Stomach smooth muscle (tissue), 2 donors: ENCODE data around the gene SLC30A9.

Source experiments
- H3K27ac ChIP-seq: one replicate; pipeline ENCODE4 v1.7.0; 2013; ENCODE audit warnings: mild to moderate bottlenecking, low read length, inconsistent platforms
- H3K27me3 ChIP-seq, 2 donors: one replicate each; pipeline ENCODE4 v1.7.0; 2013; ENCODE audit warnings: low read length in 2 of 2; ENCODE audit not compliant: insufficient read depth in 2 of 2, control insufficient read depth in 1 of 2
- H3K36me3 ChIP-seq, 2 donors: one replicate each; pipeline ENCODE4 v1.7.0; 2013; ENCODE audit warnings: low read length in 2 of 2; ENCODE audit not compliant: control insufficient read depth in 2 of 2, insufficient read depth in 2 of 2
- H3K4me1 ChIP-seq: one replicate; pipeline ENCODE4 v1.7.0; 2013; ENCODE audit warnings: low read length; ENCODE audit not compliant: control insufficient read depth, insufficient read depth
- H3K4me3 ChIP-seq, 2 donors: one replicate each; pipeline ENCODE4 v1.7.0; 2013; ENCODE audit warnings: low read length in 2 of 2
- H3K9ac ChIP-seq, 2 donors: one replicate each; pipeline ENCODE4 v1.7.0; 2013; ENCODE audit warnings: low read length in 2 of 2, mild to moderate bottlenecking in 1 of 2
- H3K9me3 ChIP-seq, 2 donors: one replicate each; pipeline ENCODE4 v1.7.0; 2013; ENCODE audit warnings: low read length in 2 of 2; ENCODE audit not compliant: control insufficient read depth in 2 of 2
- donor health status: healthy.
- donor health status: Pancreatic carcinoma.

SLC30A9 gene

GRCh38 chr4:42078184-42078801 is 88.0 kb downstream of the SLC30A9 start:
- peaks cover 16 to 18% of the 10 kb centered on the region in 2 donors for H3K36me3 ChIP-seq
- H3K4me3 ChIP-seq, result no peak overlapping the region
- no peaks in the 10 kb centered on the region for H3K27me3 ChIP-seq
- no peaks in the 10 kb centered on the region for H3K9me3 ChIP-seq
- no peak overlapping the region for H3K9ac ChIP-seq
- H3K4me1 ChIP-seq, result no peaks in the 10 kb centered on the region
- no peak overlapping the region for H3K27ac ChIP-seq

DNA sequence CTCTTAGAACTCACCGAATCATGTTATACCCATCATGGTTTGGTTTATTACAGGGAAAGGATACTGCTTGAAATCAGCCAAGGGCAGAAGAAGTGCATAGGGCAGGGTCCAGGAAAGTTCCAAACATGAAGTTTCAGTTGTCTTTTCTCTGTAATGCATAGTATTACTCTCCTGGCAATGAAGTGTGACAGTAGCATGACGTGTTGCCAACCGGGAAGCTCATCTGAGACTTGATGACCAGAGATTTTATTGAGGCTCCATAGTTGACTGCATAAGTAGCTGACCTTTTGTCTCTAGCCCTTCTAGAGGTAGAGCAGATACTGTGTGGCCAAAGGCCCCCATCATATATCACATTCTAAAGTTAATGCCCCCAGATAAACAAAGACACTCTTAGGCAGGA is 90.0 kb downstream of the SLC30A9 start:
- Histone ChIP-seq H3K9ac (no peak overlapping the region), H3K4me1 (no peaks in the 10 kb centered on the region), H3K27ac (no peak overlapping the region), H3K9me3 (no peaks in the 10 kb centered on the region), H3K36me3 (peaks cover 16 to 24% of the 10 kb centered on the region in 2 donors), H3K27me3 (no peaks in the 10 kb centered on the region), H3K4me3 (no peak overlapping the region)

DNA sequence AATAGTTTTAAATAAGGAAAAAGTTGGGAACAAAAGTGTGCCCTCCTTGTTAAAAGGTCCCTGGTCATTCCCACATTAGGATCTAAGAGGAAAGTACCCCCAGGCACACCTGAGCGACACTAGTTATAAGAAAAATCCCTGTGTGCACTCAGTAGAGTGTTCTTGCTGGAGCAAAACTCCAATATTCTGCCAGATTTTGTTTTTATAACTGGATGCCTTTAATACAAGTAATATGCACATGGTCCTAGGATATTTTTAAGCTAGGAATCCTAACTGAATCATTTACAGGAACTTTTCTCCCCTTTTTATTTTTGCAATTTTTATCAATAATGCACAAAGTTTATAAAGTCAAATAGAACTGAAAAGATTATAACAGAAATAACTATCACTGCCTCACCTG is 93.5 kb downstream of the SLC30A9 start:
- Histone ChIP-seq H3K36me3 (peaks cover 13 to 37% of the 10 kb centered on the region in 2 donors), H3K4me1 (no peaks in the 10 kb centered on the region), H3K9me3 (no peaks in the 10 kb centered on the region), H3K4me3 (no peak overlapping the region), H3K27me3 (no peaks in the 10 kb centered on the region), H3K27ac (no peak overlapping the region), H3K9ac (no peak overlapping the region)

DNA sequence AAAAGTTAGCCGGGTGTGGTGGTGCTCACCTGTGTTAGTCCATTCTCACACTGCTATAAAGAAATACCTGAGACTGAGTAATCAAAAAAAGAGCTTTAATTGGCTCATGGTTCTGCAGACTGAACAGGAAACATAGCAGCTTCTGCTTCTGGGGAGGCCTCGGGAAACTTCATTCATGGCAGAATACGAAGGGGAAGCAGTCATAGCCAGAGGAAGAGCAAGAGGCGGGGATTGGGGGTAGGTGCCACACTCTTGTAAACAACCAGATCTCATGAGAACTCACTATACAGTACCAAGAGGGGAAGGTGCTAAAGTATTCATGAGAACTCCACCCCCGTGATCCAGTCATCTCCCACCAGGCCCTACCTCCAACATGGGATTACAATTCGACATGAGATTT is 98.1 kb downstream of the SLC30A9 start:
- H3K27me3 ChIP-seq, result no peaks in the 10 kb centered on the region
- no peak overlapping the region for H3K9ac ChIP-seq
- H3K4me1 ChIP-seq, result no peaks in the 10 kb centered on the region
- no peak overlapping the region for H3K4me3 ChIP-seq
- peaks cover 3 to 21% of the 10 kb centered on the region in 2 donors for H3K36me3 ChIP-seq
- H3K9me3 ChIP-seq, result no peaks in the 10 kb centered on the region
- H3K27ac ChIP-seq, result no peak overlapping the region

- no peaks in the 10 kb centered on the region for H3K27me3 ChIP-seq
- H3K4me3 ChIP-seq, result no peak overlapping the region
- H3K9ac ChIP-seq, result no peak overlapping the region
- no peaks in the 10 kb centered on the region for H3K36me3 ChIP-seq
- no peaks in the 10 kb centered on the region for H3K9me3 ChIP-seq
- H3K27ac ChIP-seq, result no peak overlapping the region
- no peaks in the 10 kb centered on the region for H3K4me1 ChIP-seq
Measured at GRCh38 chr4:42101446-42101975, 111.2 kb downstream of the SLC30A9 start.

DNA sequence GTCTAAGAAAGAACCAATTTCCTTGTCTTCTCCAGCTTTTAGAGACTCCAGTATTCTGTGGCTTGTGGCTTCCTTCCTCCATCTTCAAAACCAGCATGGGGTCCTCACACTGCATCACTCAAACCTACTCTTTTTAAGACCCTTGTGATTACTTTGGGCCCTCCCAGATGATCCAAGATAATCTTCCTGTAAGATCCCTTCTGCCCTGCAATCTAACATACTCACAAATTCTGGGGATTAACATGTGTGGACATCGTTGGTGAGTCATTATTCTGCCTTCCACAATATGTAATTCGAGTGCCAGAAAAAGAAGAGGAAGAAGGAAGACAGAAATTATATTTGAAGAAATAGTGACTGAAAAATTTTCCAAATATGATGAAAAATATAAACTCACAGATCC is 114.2 kb downstream of the SLC30A9 start:
- Histone ChIP-seq H3K9ac (no peak overlapping the region), H3K9me3 (no peaks in the 10 kb centered on the region), H3K4me1 (no peaks in the 10 kb centered on the region), H3K27ac (no peak overlapping the region), H3K36me3 (no peaks in the 10 kb centered on the region), H3K27me3 (no peaks in the 10 kb centered on the region), H3K4me3 (no peak overlapping the region)

DNA sequence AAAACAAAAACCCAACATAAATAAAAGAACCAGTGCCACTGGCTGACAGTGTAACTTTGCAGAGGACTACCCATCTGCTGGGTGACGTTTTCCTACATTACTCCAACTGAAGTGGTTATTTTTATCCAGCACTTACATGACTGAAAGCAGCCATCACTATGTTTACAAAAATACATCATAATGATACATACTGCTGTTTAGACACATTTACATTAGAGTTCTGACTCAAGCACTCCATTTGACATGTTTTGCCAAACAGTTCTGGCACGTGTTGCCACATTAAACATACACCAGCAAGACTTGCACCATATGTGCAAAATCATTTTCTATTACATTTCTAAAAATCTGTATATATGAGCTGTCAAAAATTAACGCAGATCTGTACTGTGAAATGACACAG is 122.5 kb downstream of the SLC30A9 start:
- Histone ChIP-seq H3K9ac (no peak overlapping the region), H3K4me1 (no peaks in the 10 kb centered on the region), H3K27ac (no peak overlapping the region), H3K27me3 (peaks cover 5 to 6% of the 10 kb centered on the region in 2 donors), H3K9me3 (no peaks in the 10 kb centered on the region), H3K36me3 (no peaks in the 10 kb centered on the region), H3K4me3 (no peak overlapping the region)

DNA sequence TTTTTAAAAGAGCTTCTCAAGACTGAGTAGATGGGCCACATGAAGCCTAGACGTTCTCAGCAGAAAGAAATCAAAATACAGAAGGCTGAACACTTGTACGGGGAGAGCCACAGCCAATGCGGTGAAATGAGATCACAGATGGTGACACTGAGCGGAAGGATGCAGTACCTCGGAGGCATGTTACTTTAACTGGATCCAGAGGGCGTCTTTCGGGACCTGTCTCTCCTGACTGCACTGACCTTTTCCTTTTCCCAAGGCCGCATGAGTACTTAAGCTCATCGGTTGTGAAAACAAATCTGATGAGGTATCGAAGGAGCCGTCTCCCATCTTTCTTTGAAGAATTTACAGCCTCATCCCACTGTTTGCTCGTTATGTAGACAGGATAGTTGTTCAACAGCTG is 129.6 kb downstream of the SLC30A9 start:
- Histone ChIP-seq H3K4me3 (no peak overlapping the region), H3K36me3 (no peaks in the 10 kb centered on the region), H3K9me3 (no peaks in the 10 kb centered on the region), H3K27me3 (peaks cover 0 to 7% of the 10 kb centered on the region in 2 donors), H3K9ac (no peak overlapping the region), H3K27ac (no peak overlapping the region), H3K4me1 (no peaks in the 10 kb centered on the region)

DNA sequence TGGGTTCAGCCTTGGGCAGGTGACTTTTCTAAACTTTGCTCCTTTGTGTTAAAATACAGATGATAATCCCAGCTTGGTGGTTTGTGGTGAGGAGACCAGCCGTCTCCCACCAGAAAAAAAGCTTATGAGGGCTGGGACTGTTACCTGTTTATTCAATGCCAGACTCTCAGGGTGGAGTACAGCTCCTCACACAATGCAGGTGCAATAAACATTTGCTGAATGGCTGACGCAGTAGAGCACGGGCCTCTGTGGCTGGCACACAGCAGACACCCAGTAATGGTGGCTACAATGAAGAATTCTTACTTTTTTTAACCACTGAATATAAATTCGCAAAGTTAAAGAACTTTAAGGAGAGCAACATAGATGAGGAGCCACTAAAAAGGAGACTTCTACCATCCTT is 131.9 kb downstream of the SLC30A9 start:
- Histone ChIP-seq H3K9ac (no peak overlapping the region), H3K27me3 (peaks cover 0 to 4% of the 10 kb centered on the region in 2 donors)

DNA sequence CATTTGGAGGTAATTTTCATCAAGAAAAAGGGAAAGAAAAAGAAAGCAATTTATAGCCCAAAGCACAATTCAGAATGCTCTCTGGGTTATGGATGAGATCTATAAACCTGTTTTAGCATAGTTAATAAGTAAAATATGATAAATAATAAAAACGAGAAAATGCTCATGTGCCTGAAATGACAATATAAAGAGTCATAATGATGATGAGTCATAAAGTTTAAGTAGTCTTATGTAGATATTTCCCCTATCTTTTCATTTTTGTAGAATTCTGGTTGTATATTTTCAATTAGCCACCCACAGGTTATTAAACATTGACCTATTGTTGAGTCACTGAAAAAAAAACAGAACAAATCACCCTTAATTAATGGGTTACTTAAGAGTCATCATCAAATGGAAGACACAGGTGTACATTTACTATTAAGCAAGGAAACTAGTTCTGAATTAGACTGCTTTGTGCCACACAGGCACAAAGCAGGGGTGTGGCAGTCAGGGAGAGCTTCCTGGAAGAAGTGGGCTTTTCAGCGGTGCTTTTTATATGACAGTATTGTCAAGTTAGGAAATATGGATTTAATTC is 132.8 kb downstream of the SLC30A9 start:
- no peaks in the 10 kb centered on the region for H3K9me3 ChIP-seq
- no peak overlapping the region for H3K9ac ChIP-seq
- peaks cover 0 to 2% of the 10 kb centered on the region in 2 donors for H3K27me3 ChIP-seq
- H3K27ac ChIP-seq, result no peak overlapping the region
- H3K4me3 ChIP-seq, result no peak overlapping the region
- no peaks in the 10 kb centered on the region for H3K4me1 ChIP-seq
- no peaks in the 10 kb centered on the region for H3K36me3 ChIP-seq

More for the DNA sequence above, 131.9 kb downstream of the SLC30A9 start:
- Histone ChIP-seq H3K4me1 (no peaks in the 10 kb centered on the region), H3K4me3 (no peak overlapping the region), H3K36me3 (no peaks in the 10 kb centered on the region), H3K27ac (no peak overlapping the region), H3K9me3 (no peaks in the 10 kb centered on the region)

- Histone ChIP-seq H3K36me3 (no peaks in the 10 kb centered on the region), H3K27ac (no peak overlapping the region), H3K4me1 (no peaks in the 10 kb centered on the region), H3K27me3 (no peaks in the 10 kb centered on the region), H3K9ac (no peak overlapping the region), H3K4me3 (no peak overlapping the region), H3K9me3 (no peaks in the 10 kb centered on the region)
Measured at GRCh38 chr4:42132099-42132498, 141.8 kb downstream of the SLC30A9 start.
